Spinal cord (tissue), 10 donors: ENCODE measurements around the gene CYP4F2. TPM values are rescaled to one million over a fixed set of nuclear protein-coding genes. Genes with fewer than 3 reads are reported as not detected.
"Not testable (repeated sequence)": the region's sequence is repeated elsewhere in the genome, so short reads cannot be mapped to it uniquely, and the experiment has no call there.

Experiments used
- DNase-seq, 6 donors: peaks; one replicate each; pipeline versions ENCODE4 v3.0.0 to v3.0.0-alpha.2; 2013 to 2015; ENCODE audit warnings: low spot score in 6 of 6, low read depth in 4 of 6
- H3K27ac ChIP-seq: one replicate; pipeline ENCODE4 v1.5.1; 2013; ENCODE audit warnings: low read depth, low read length, control low read depth
- H3K27me3 ChIP-seq: one replicate; pipeline ENCODE4 v1.6.1; 2013; ENCODE audit warnings: low read length; ENCODE audit not compliant: control insufficient read depth, insufficient read depth
- H3K36me3 ChIP-seq: one replicate; pipeline ENCODE4 v1.6.1; 2013; ENCODE audit warnings: low read length; ENCODE audit not compliant: control insufficient read depth, insufficient read depth
- H3K4me1 ChIP-seq: one replicate; pipeline ENCODE4 v1.6.1; 2013; ENCODE audit warnings: low read length; ENCODE audit not compliant: control insufficient read depth, insufficient read depth
- H3K4me3 ChIP-seq: one replicate; pipeline ENCODE4 v1.5.1; 2013; ENCODE audit warnings: low read depth, low read length, control low read depth
- H3K9me3 ChIP-seq: one replicate; pipeline ENCODE4 v1.6.1; 2013; ENCODE audit warnings: low read length; ENCODE audit not compliant: control insufficient read depth, insufficient read depth
- WGBS: methylation state at CpG from one replicate; pipeline ENCODE4 v1.1.5; 2013; ENCODE audit warnings: missing lambda C conversion rate; ENCODE audit not compliant: insufficient coverage; 5-methylcytosine and 5-hydroxymethylcytosine counted together
- polyA plus RNA-seq, 2 donors: library from polyadenylated mRNA; unstranded; fragments of 120-200 nt; gene quantifications; one replicate each; pipeline ENCODE4 v1.2.1, GENCODE V29; 2013; ENCODE audit not compliant: insufficient read length in 2 of 2
- total RNA-seq, 2 donors: library from RNA; depleted of rRNA in 1 of 2; stranded (reverse); fragments of 120-200 nt in 1 of 2; fragments of >200 nt in 1 of 2; gene quantifications; one replicate each; pipeline versions ENCODE4 v1.2.3 to v1.2.4, GENCODE V29; 2013 to 2014
- donor health status: healthy.

Gene CYP4F2
- total and polyA plus RNA-seq, 4 donors: 0.17 to 0.86 (median 0.59) TPM; not detected in 1

- H3K27me3 ChIP-seq, DNase-seq: not testable (repeated sequence)
- WGBS: 94% methylated on average over 20 of the region's 29 CpGs
Observed at GRCh38 chr19:15902898-15903297, 5.0 kb upstream of the CYP4F2 start.

GRCh38 chr19:15902254-15902653, 4.4 kb upstream of the CYP4F2 start:
- 95% methylated on average over 11 of the region's 11 CpGs for WGBS

More at GRCh38 chr19:15902898-15903297, 5.0 kb upstream of the CYP4F2 start:
- H3K4me1 ChIP-seq, H3K36me3 ChIP-seq, H3K27ac ChIP-seq, H3K9me3 ChIP-seq, H3K4me3 ChIP-seq: not testable (repeated sequence)

GRCh38 chr19:15900504-15900903, 2.6 kb upstream of the CYP4F2 start:
- Histone ChIP-seq H3K4me1 (no peaks in the 10 kb centered on the region), H3K9me3 (no peaks in the 10 kb centered on the region), H3K27ac (no peak overlapping the region), H3K4me3 (no peak overlapping the region), H3K27me3 (no peaks in the 10 kb centered on the region), H3K36me3 (no peaks in the 10 kb centered on the region)
- WGBS: no CpG with 5 or more reads among the region's 11 CpGs
- no peak for DNase-seq

More at GRCh38 chr19:15902254-15902653, 4.4 kb upstream of the CYP4F2 start:
- Histone ChIP-seq H3K4me3 (no peak overlapping the region), H3K27me3 (no peaks in the 10 kb centered on the region), H3K27ac (no peak overlapping the region), H3K4me1 (no peaks in the 10 kb centered on the region), H3K9me3 (no peaks in the 10 kb centered on the region), H3K36me3 (no peaks in the 10 kb centered on the region)
- DNase-seq: no peak

- H3K27me3 ChIP-seq: not testable (repeated sequence)
- 0% methylated on average over 2 of the region's 15 CpGs for WGBS
- DNase-seq: peak in 1 of 6 donors; percentile 51
Observed at GRCh38 chr19:15900032-15900431, 2.2 kb upstream of the CYP4F2 start.

GRCh38 chr19:15899561-15899960, 1.7 kb upstream of the CYP4F2 start:
- 6% methylated on average over 28 of the region's 30 CpGs for WGBS
- H3K4me3 ChIP-seq, H3K27me3 ChIP-seq, H3K4me1 ChIP-seq, H3K9me3 ChIP-seq, H3K36me3 ChIP-seq, H3K27ac ChIP-seq: not testable (repeated sequence)
- peak in 2 of 6 donors; percentile 6 to 15 for DNase-seq

More at GRCh38 chr19:15900032-15900431, 2.2 kb upstream of the CYP4F2 start:
- not testable (repeated sequence) for H3K4me1 ChIP-seq, H3K4me3 ChIP-seq, H3K36me3 ChIP-seq, H3K27ac ChIP-seq, H3K9me3 ChIP-seq

- 89% methylated on average over 15 of the region's 16 CpGs for WGBS
- no peak for DNase-seq
- H3K9me3 ChIP-seq: no peaks in the 10 kb centered on the region
- H3K27me3 ChIP-seq: no peaks in the 10 kb centered on the region
- no peak overlapping the region for H3K4me3 ChIP-seq
- H3K36me3 ChIP-seq: no peaks in the 10 kb centered on the region
- H3K4me1 ChIP-seq: no peaks in the 10 kb centered on the region
- no peak overlapping the region for H3K27ac ChIP-seq
Observed at GRCh38 chr19:15897026-15897737, 692 bp downstream of the CYP4F2 start.

GRCh38 chr19:15895876-15896430, 1.9 kb downstream of the CYP4F2 start:
- 75% methylated on average over 4 of the region's 4 CpGs for WGBS
- H3K27me3 ChIP-seq: no peaks in the 10 kb centered on the region

GRCh38 chr19:15894359-15894758, 3.5 kb downstream of the CYP4F2 start:
- Histone ChIP-seq H3K4me3 (no peak overlapping the region), H3K4me1 (no peaks in the 10 kb centered on the region), H3K9me3 (no peaks in the 10 kb centered on the region), H3K36me3 (no peaks in the 10 kb centered on the region), H3K27me3 (no peaks in the 10 kb centered on the region), H3K27ac (no peak overlapping the region)
- DNase-seq: no peak
- WGBS: 92% methylated on average over 2 of the region's 2 CpGs

More at GRCh38 chr19:15895876-15896430, 1.9 kb downstream of the CYP4F2 start:
- Histone ChIP-seq H3K9me3 (no peaks in the 10 kb centered on the region), H3K27ac (no peak overlapping the region), H3K4me3 (no peak overlapping the region), H3K36me3 (no peaks in the 10 kb centered on the region), H3K4me1 (no peaks in the 10 kb centered on the region)
- no peak for DNase-seq

- H3K27me3 ChIP-seq: no peaks in the 10 kb centered on the region
- H3K27ac ChIP-seq: no peak overlapping the region
- no peaks in the 10 kb centered on the region for H3K4me1 ChIP-seq
- WGBS: 45% methylated on average over 4 of the region's 7 CpGs
- no peaks in the 10 kb centered on the region for H3K36me3 ChIP-seq
- no peak overlapping the region for H3K4me3 ChIP-seq
- H3K9me3 ChIP-seq: no peaks in the 10 kb centered on the region
- no peak for DNase-seq
Observed at GRCh38 chr19:15893477-15893876, 4.4 kb downstream of the CYP4F2 start.

GRCh38 chr19:15892012-15892411, 5.9 kb downstream of the CYP4F2 start:
- H3K36me3 ChIP-seq: no peaks in the 10 kb centered on the region
- no peaks in the 10 kb centered on the region for H3K9me3 ChIP-seq
- DNase-seq: no peak
- H3K27me3 ChIP-seq: no peaks in the 10 kb centered on the region
- 89% methylated on average over 5 of the region's 6 CpGs for WGBS
- H3K4me3 ChIP-seq: no peak overlapping the region
- H3K27ac ChIP-seq: no peak overlapping the region
- no peaks in the 10 kb centered on the region for H3K4me1 ChIP-seq
